ENCODE data around the gene PKN1. TPM values are rescaled to one million over a fixed set of nuclear protein-coding genes. Genes with fewer than 3 reads are reported as not detected.

PKN1 gene
- total and polyA plus RNA-seq, 2 of the 13 experiments (the other 11 are each of a cell fraction or from before 2014, with no cell fraction given): 45.7 to 54.5 TPM

- TF ChIP-seq FOXP4 (CRISPR knock-in tag; IDR thresholded peaks at IDR 0.05): no peak
- no peak for TF ChIP-seq ZFAT (CRISPR knock-in tag; conservative IDR thresholded peaks at IDR 0.05)
- TF ChIP-seq RFX5 (IDR thresholded peaks at IDR 0.05; ENCODE audit: low read depth, low read length): peak; percentile 61; the same call in 1 of the 2 replicates
- peak; percentile 57; the same call in 1 of the 2 replicates for TF ChIP-seq GATAD1 (CRISPR knock-in tag; IDR thresholded peaks at IDR 0.05)
- peak; percentile 37 for TF ChIP-seq ZNF883 (CRISPR knock-in tag; IDR thresholded peaks at IDR 0.05; ENCODE audit: not compliant biosample characterization)
- TF ChIP-seq ZNF383 (CRISPR knock-in tag; IDR thresholded peaks at IDR 0.05; ENCODE audit: borderline replicate concordance): no peak
- TF ChIP-seq NFAT5 (CRISPR knock-in tag; IDR thresholded peaks at IDR 0.05): no peak
- TF ChIP-seq ZNF709 (CRISPR knock-in tag; IDR thresholded peaks at IDR 0.05): peak; percentile 75; the same call in 1 of the 2 replicates
- TF ChIP-seq ARHGAP35 (CRISPR knock-in tag; IDR thresholded peaks at IDR 0.05; ENCODE audit: borderline replicate concordance): 0 out of 2 replicates have a peak, but pooled peaks have one; percentile 44
- TF ChIP-seq ELK4 (CRISPR knock-in tag; IDR thresholded peaks at IDR 0.05; ENCODE audit: borderline replicate concordance): no peak
- TF ChIP-seq NONO (IDR thresholded peaks at IDR 0.05): no peak
- 0 out of 2 replicates have a peak, but pooled peaks have one; percentile 63 for TF ChIP-seq NONO (CRISPR knock-in tag; conservative IDR thresholded peaks at IDR 0.05)
- TF ChIP-seq ZNF264 (CRISPR knock-in tag; IDR thresholded peaks at IDR 0.05): no peak
- no peak for TF ChIP-seq FUBP1 (CRISPR knock-in tag; IDR thresholded peaks at IDR 0.05; ENCODE audit: borderline replicate concordance)
- no peak for TF ChIP-seq FOXJ3 (CRISPR knock-in tag; IDR thresholded peaks at IDR 0.05; ENCODE audit: borderline replicate concordance)
- peak; percentile 84; the same call in 1 of the 2 replicates for TF ChIP-seq EED (CRISPR knock-in tag; IDR thresholded peaks at IDR 0.05)
These were observed 13.8 kb upstream of the PKN1 start, which contains the start of gene DDX39A (continued) for GRCh38 chr19:14419106-14419813.

All from HepG2 (cell line).